ENCODE measurements around the gene UBTD1. TPM values are rescaled to one million over a fixed set of nuclear protein-coding genes. Genes with fewer than 3 reads are reported as not detected.
A peak's percentile ranks its signal among the peaks of the same experiment; 100 is the strongest.

The UBTD1 gene
- polyA plus RNA-seq, 1 donor (not counting 4 experiments of a cell fraction or from before 2014, with no cell fraction given): 12.0 TPM

DNA sequence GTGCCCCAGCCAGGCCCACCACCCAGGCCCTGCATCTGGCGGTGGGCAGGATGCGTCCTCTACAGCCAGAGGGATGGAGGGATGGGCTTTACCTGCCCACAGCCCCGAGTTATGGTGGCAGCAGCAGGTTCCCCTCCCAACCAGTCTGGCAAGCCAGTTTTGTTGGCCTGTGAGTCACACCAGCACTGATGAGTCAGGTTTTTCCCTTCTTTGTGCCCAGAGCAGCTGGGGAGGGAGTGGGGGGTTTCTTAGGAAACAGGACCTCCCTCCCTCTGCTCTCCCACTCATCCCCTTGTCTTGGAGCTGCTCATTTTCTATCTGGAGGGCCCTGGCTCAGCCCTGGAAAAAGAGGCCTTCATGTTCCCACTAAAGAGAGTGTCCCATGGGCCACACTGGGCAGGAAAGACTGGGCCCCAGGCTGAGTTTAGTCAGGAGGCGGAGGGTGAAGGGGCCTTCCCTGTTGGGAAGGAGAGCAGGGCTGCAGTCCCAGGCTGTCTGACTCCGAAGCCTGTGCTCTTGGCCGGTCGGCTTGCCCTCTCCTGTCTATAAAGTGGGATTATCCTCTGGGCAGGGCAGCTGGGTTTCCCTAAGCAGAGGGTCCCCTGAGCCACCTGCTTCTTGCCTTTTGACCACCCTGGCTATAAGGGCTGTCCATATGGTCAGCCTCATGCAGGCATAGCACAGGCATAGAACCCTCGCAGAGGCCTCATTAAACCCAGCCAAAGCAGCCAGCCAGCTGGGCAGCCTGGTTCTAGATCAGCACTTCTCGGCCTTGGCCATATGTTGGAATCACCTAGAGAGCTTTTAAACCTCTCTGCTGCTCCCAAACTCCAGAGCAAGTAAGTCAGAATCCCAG lies 43.7 kb downstream of the UBTD1 start:
- TF ChIP-seq EZH2 (IDR thresholded peaks at IDR 0.05; ENCODE audit: low read length): no peak
- TF ChIP-seq, protein P1, sequence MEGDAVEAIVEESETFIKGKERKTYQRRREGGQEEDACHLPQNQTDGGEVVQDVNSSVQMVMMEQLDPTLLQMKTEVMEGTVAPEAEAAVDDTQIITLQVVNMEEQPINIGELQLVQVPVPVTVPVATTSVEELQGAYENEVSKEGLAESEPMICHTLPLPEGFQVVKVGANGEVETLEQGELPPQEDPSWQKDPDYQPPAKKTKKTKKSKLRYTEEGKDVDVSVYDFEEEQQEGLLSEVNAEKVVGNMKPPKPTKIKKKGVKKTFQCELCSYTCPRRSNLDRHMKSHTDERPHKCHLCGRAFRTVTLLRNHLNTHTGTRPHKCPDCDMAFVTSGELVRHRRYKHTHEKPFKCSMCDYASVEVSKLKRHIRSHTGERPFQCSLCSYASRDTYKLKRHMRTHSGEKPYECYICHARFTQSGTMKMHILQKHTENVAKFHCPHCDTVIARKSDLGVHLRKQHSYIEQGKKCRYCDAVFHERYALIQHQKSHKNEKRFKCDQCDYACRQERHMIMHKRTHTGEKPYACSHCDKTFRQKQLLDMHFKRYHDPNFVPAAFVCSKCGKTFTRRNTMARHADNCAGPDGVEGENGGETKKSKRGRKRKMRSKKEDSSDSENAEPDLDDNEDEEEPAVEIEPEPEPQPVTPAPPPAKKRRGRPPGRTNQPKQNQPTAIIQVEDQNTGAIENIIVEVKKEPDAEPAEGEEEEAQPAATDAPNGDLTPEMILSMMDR (optimal IDR thresholded peaks at IDR 0.05 in 1 of 3, IDR thresholded peaks at IDR 0.05 in 1 of 3, conservative IDR thresholded peaks at IDR 0.05 in 1 of 3; ENCODE audit: extremely low read depth in 1 of 3, insufficient read depth in 2 of 3, low read length in 3 of 3): no peak
- DNase-seq (ENCODE audit: low read depth, low spot score) (peak; percentile 81), FAIRE-seq (peak; percentile 96)
- Histone ChIP-seq H3K4me2 (ENCODE audit: control insufficient read depth, extremely low read depth, insufficient read depth, low read depth, low read length) (peak overlapping the region; percentile 47), H3K36me3 (ENCODE audit: control insufficient read depth in 2 of 2, extremely low read depth in 1 of 2, insufficient read depth in 2 of 2, low read length in 2 of 2) (no peaks in the 10 kb centered on the region), H4K20me1 (ENCODE audit: control insufficient read depth, extremely low read depth, insufficient read depth, low read length) (no peaks in the 10 kb centered on the region), H3K4me3 (ENCODE audit: control insufficient read depth in 2 of 3, extremely low read depth in 1 of 3, insufficient read depth in 2 of 3, low read depth in 1 of 3, low read length in 3 of 3) (peak overlapping the region in 2 of 3 experiments; percentile 7 to 35), H3K79me2 (ENCODE audit: control insufficient read depth, insufficient read depth, low read length) (peaks cover 17% of the 10 kb centered on the region), H3K9me3 (ENCODE audit: control insufficient read depth, low read depth, low read length) (no peaks in the 10 kb centered on the region), H3K27ac (ENCODE audit: control insufficient read depth, insufficient read depth, low read length) (peak overlapping the region; percentile 98), H3K4me1 (ENCODE audit: control insufficient read depth, extremely low read depth, insufficient read depth, low read length) (peaks cover 48% of the 10 kb centered on the region), H3K9ac (ENCODE audit: control insufficient read depth, extremely low read depth, insufficient read depth, low read length) (peak overlapping the region; percentile 80), H2AFZ (ENCODE audit: control insufficient read depth, low read length) (peak overlapping the region; percentile 63), H3K9me1 (ENCODE audit: control insufficient read depth, extremely low read depth, insufficient read depth, low read length) (no peaks in the 10 kb centered on the region), H3K27me3 (ENCODE audit: control insufficient read depth, extremely low read depth, insufficient read depth, low read length) (no peaks in the 10 kb centered on the region)
- dilution Hi-C loops (cut with MboI; ENCODE audit: extremely low pct_ligation_motif_present, low sequenced_read_pairs): no loop called here

DNA sequence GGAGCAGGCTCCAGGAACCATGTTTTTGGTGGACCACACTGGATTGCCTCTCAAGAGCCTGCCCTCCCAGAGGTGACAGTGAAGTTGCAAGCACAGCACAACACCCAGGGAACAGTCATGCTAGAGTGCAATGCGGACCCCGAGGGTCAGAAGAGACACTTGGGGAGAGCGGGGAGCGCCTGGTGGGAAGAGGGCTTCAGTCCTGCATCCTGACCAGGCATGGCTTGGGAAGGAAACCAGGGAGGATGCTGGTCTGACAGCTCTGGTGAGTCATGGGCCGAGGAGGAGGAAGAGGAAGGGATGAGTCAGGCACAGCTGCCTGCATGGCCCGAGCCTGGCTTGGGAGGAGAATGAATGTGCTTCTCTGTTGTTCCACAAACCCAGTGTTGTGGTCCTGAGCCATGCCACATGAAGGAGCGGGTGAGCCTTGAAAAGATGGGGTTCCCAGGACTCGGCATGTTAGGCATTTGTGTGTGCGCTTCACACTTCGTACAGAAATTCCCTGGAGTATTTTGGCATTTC lies 44.4 kb downstream of the UBTD1 start:
- H3K4me3 ChIP-seq (ENCODE audit: control insufficient read depth in 2 of 3, extremely low read depth in 1 of 3, insufficient read depth in 2 of 3, low read depth in 1 of 3, low read length in 3 of 3): peak overlapping the region in 1 of 3 experiments; percentile 35
- H3K4me2 ChIP-seq (ENCODE audit: control insufficient read depth, extremely low read depth, insufficient read depth, low read depth, low read length): peak overlapping the region; percentile 47
- peak; percentile 92 for DNase-seq (ENCODE audit: low read depth, low spot score)
- peaks cover 15% of the 10 kb centered on the region for H3K79me2 ChIP-seq (ENCODE audit: control insufficient read depth, insufficient read depth, low read length)
- dilution Hi-C loops (cut with MboI; ENCODE audit: extremely low pct_ligation_motif_present, low sequenced_read_pairs): no loop called here
- no peaks in the 10 kb centered on the region for H3K27me3 ChIP-seq (ENCODE audit: control insufficient read depth, extremely low read depth, insufficient read depth, low read length)
- no peaks in the 10 kb centered on the region for H3K36me3 ChIP-seq (ENCODE audit: control insufficient read depth in 2 of 2, extremely low read depth in 1 of 2, insufficient read depth in 2 of 2, low read length in 2 of 2)
- H4K20me1 ChIP-seq (ENCODE audit: control insufficient read depth, extremely low read depth, insufficient read depth, low read length): no peaks in the 10 kb centered on the region
- no peaks in the 10 kb centered on the region for H3K9me3 ChIP-seq (ENCODE audit: control insufficient read depth, low read depth, low read length)
- H3K27ac ChIP-seq (ENCODE audit: control insufficient read depth, insufficient read depth, low read length): peak overlapping the region; percentile 98
- peaks cover 48% of the 10 kb centered on the region for H3K4me1 ChIP-seq (ENCODE audit: control insufficient read depth, extremely low read depth, insufficient read depth, low read length)
- TF ChIP-seq, protein P1 (optimal IDR thresholded peaks at IDR 0.05 in 1 of 3, IDR thresholded peaks at IDR 0.05 in 1 of 3, conservative IDR thresholded peaks at IDR 0.05 in 1 of 3; ENCODE audit: extremely low read depth in 1 of 3, insufficient read depth in 2 of 3, low read length in 3 of 3): peak in 1 of 3 experiments; percentile 8
- no peak for TF ChIP-seq EZH2 (IDR thresholded peaks at IDR 0.05; ENCODE audit: low read length)
- peak overlapping the region; percentile 80 for H3K9ac ChIP-seq (ENCODE audit: control insufficient read depth, extremely low read depth, insufficient read depth, low read length)
- H3K9me1 ChIP-seq (ENCODE audit: control insufficient read depth, extremely low read depth, insufficient read depth, low read length): no peaks in the 10 kb centered on the region
- FAIRE-seq: peak; percentile 100
- H2AFZ ChIP-seq (ENCODE audit: control insufficient read depth, low read length): no peak overlapping the region

Data from keratinocyte (primary cell).